ENCODE results near the gene MYO5A.
A peak's percentile ranks its signal among the peaks of the same experiment; 100 is the strongest.

MYO5A gene

GRCh38 chr15:52394118-52394517 is 134.6 kb downstream of the MYO5A start:
- Histone ChIP-seq H3K27ac (ENCODE audit: low read depth, low read length) (no peak overlapping the region), H4K8ac (ENCODE audit: low read depth, low read length) (no peak overlapping the region), H3K9ac (ENCODE audit: low read length) (no peak overlapping the region), H3K4me3 (ENCODE audit: low read length) (no peak overlapping the region), H3K23ac (ENCODE audit: low read length) (no peak overlapping the region), H3K4me1 (ENCODE audit: control insufficient read depth, low read depth, low read length) (peaks cover 9% of the 10 kb centered on the region), H3K4me2 (ENCODE audit: low read length) (no peak overlapping the region), H2BK120ac (ENCODE audit: low read depth, low read length) (no peak overlapping the region), H3K36me3 (ENCODE audit: control insufficient read depth, insufficient read depth, low read length) (no peaks in the 10 kb centered on the region), H3K79me1 (ENCODE audit: low read length) (no peaks in the 10 kb centered on the region), H3K79me2 (ENCODE audit: control insufficient read depth, insufficient read depth, low read length) (no peaks in the 10 kb centered on the region), H2BK15ac (replicated peaks; ENCODE audit: low read depth) (no peak overlapping the region), H2BK5ac (ENCODE audit: low read length) (no peak overlapping the region), H2AK5ac (ENCODE audit: low read length) (no peak overlapping the region), H3K27me3 (ENCODE audit: insufficient read depth, low read length, poor library complexity) (no peaks in the 10 kb centered on the region), H3K18ac (ENCODE audit: low read length) (no peak overlapping the region), H3K56ac (ENCODE audit: low read length) (no peak overlapping the region), H3K4ac (ENCODE audit: low read depth, low read length) (no peak overlapping the region), H4K5ac (ENCODE audit: low read length) (no peak overlapping the region)
- peak; percentile 68 for DNase-seq
- no CpG with 5 or more reads among the region's 3 CpGs for WGBS (ENCODE audit: extremely low coverage, insufficient coverage, low lambda C conversion rate)

GRCh38 chr15:52392008-52392687 is 136.5 kb downstream of the MYO5A start:
- Histone ChIP-seq H2BK5ac (ENCODE audit: low read length) (no peak overlapping the region), H3K18ac (ENCODE audit: low read length) (no peak overlapping the region), H3K23ac (ENCODE audit: low read length) (no peak overlapping the region), H4K8ac (ENCODE audit: low read depth, low read length) (no peak overlapping the region), H2BK120ac (ENCODE audit: low read depth, low read length) (no peak overlapping the region), H3K4me1 (ENCODE audit: control insufficient read depth, low read depth, low read length) (peaks cover 9% of the 10 kb centered on the region), H3K56ac (ENCODE audit: low read length) (no peak overlapping the region), H2BK15ac (replicated peaks; ENCODE audit: low read depth) (no peak overlapping the region), H3K27me3 (ENCODE audit: insufficient read depth, low read length, poor library complexity) (no peaks in the 10 kb centered on the region), H2AK5ac (ENCODE audit: low read length) (no peak overlapping the region), H3K9ac (ENCODE audit: low read length) (no peak overlapping the region), H3K36me3 (ENCODE audit: control insufficient read depth, insufficient read depth, low read length) (no peaks in the 10 kb centered on the region), H3K27ac (ENCODE audit: low read depth, low read length) (no peak overlapping the region), H3K4ac (ENCODE audit: low read depth, low read length) (no peak overlapping the region), H3K4me3 (ENCODE audit: low read length) (no peak overlapping the region), H3K79me1 (ENCODE audit: low read length) (no peaks in the 10 kb centered on the region), H3K79me2 (ENCODE audit: control insufficient read depth, insufficient read depth, low read length) (no peaks in the 10 kb centered on the region), H3K4me2 (ENCODE audit: low read length) (no peak overlapping the region), H4K5ac (ENCODE audit: low read length) (no peak overlapping the region)
- WGBS (ENCODE audit: extremely low coverage, insufficient coverage, low lambda C conversion rate) = no CpG with 5 or more reads among the region's 6 CpGs
- DNase-seq = peak; percentile 95

- no CpG with 5 or more reads among the region's 4 CpGs for WGBS (ENCODE audit: extremely low coverage, insufficient coverage, low lambda C conversion rate)
- no peaks in the 10 kb centered on the region for H3K27me3 ChIP-seq (ENCODE audit: insufficient read depth, low read length, poor library complexity)
- H3K36me3 ChIP-seq (ENCODE audit: control insufficient read depth, insufficient read depth, low read length) = no peaks in the 10 kb centered on the region
- H2BK120ac ChIP-seq (ENCODE audit: low read depth, low read length) = no peak overlapping the region
- no peak overlapping the region for H3K9ac ChIP-seq (ENCODE audit: low read length)
- H3K4ac ChIP-seq (ENCODE audit: low read depth, low read length) = no peak overlapping the region
- H4K5ac ChIP-seq (ENCODE audit: low read length) = no peak overlapping the region
- peaks cover 9% of the 10 kb centered on the region for H3K4me1 ChIP-seq (ENCODE audit: control insufficient read depth, low read depth, low read length)
- no peak overlapping the region for H3K27ac ChIP-seq (ENCODE audit: low read depth, low read length)
- H3K23ac ChIP-seq (ENCODE audit: low read length) = no peak overlapping the region
- H3K79me2 ChIP-seq (ENCODE audit: control insufficient read depth, insufficient read depth, low read length) = no peaks in the 10 kb centered on the region
- no peak overlapping the region for H3K18ac ChIP-seq (ENCODE audit: low read length)
- no peak overlapping the region for H2BK15ac ChIP-seq (replicated peaks; ENCODE audit: low read depth)
- DNase-seq = no peak
- no peak overlapping the region for H3K56ac ChIP-seq (ENCODE audit: low read length)
- H2AK5ac ChIP-seq (ENCODE audit: low read length) = no peak overlapping the region
- H3K4me3 ChIP-seq (ENCODE audit: low read length) = no peak overlapping the region
- H3K79me1 ChIP-seq (ENCODE audit: low read length) = no peaks in the 10 kb centered on the region
- no peak overlapping the region for H2BK5ac ChIP-seq (ENCODE audit: low read length)
- H4K8ac ChIP-seq (ENCODE audit: low read depth, low read length) = no peak overlapping the region
- no peak overlapping the region for H3K4me2 ChIP-seq (ENCODE audit: low read length)
Observed at GRCh38 chr15:52391069-52391468, 137.6 kb downstream of the MYO5A start.

- no peaks in the 10 kb centered on the region for H3K79me1 ChIP-seq (ENCODE audit: low read length)
- no peak overlapping the region for H2AK5ac ChIP-seq (ENCODE audit: low read length)
- H3K79me2 ChIP-seq (ENCODE audit: control insufficient read depth, insufficient read depth, low read length) = no peaks in the 10 kb centered on the region
- no peak overlapping the region for H4K8ac ChIP-seq (ENCODE audit: low read depth, low read length)
- H2BK5ac ChIP-seq (ENCODE audit: low read length) = no peak overlapping the region
- H3K27me3 ChIP-seq (ENCODE audit: insufficient read depth, low read length, poor library complexity) = no peaks in the 10 kb centered on the region
- no peak overlapping the region for H4K5ac ChIP-seq (ENCODE audit: low read length)
- no peak overlapping the region for H2BK120ac ChIP-seq (ENCODE audit: low read depth, low read length)
- H3K4me2 ChIP-seq (ENCODE audit: low read length) = no peak overlapping the region
- H3K27ac ChIP-seq (ENCODE audit: low read depth, low read length) = no peak overlapping the region
- H3K18ac ChIP-seq (ENCODE audit: low read length) = no peak overlapping the region
- H3K56ac ChIP-seq (ENCODE audit: low read length) = no peak overlapping the region
- H2BK15ac ChIP-seq (replicated peaks; ENCODE audit: low read depth) = no peak overlapping the region
- H3K4me3 ChIP-seq (ENCODE audit: low read length) = no peak overlapping the region
- no peaks in the 10 kb centered on the region for H3K36me3 ChIP-seq (ENCODE audit: control insufficient read depth, insufficient read depth, low read length)
- no peak overlapping the region for H3K23ac ChIP-seq (ENCODE audit: low read length)
- no peak overlapping the region for H3K4ac ChIP-seq (ENCODE audit: low read depth, low read length)
- no peaks in the 10 kb centered on the region for H3K4me1 ChIP-seq (ENCODE audit: control insufficient read depth, low read depth, low read length)
- no peak for DNase-seq
- no peak overlapping the region for H3K9ac ChIP-seq (ENCODE audit: low read length)
Observed at GRCh38 chr15:52385670-52386069, 143.0 kb downstream of the MYO5A start.

GRCh38 chr15:52383100-52383588 is 145.5 kb downstream of the MYO5A start:
- H4K8ac ChIP-seq (ENCODE audit: low read depth, low read length) = no peak overlapping the region
- H2BK120ac ChIP-seq (ENCODE audit: low read depth, low read length) = no peak overlapping the region
- H2AK5ac ChIP-seq (ENCODE audit: low read length) = no peak overlapping the region
- no peak overlapping the region for H2BK15ac ChIP-seq (replicated peaks; ENCODE audit: low read depth)
- no peak overlapping the region for H3K23ac ChIP-seq (ENCODE audit: low read length)
- H4K5ac ChIP-seq (ENCODE audit: low read length) = no peak overlapping the region
- no peaks in the 10 kb centered on the region for H3K27me3 ChIP-seq (ENCODE audit: insufficient read depth, low read length, poor library complexity)
- H3K4me2 ChIP-seq (ENCODE audit: low read length) = no peak overlapping the region
- no peak overlapping the region for H3K9ac ChIP-seq (ENCODE audit: low read length)
- H3K18ac ChIP-seq (ENCODE audit: low read length) = no peak overlapping the region
- WGBS (ENCODE audit: extremely low coverage, insufficient coverage, low lambda C conversion rate) = no CpG with 5 or more reads among the region's 2 CpGs
- H3K27ac ChIP-seq (ENCODE audit: low read depth, low read length) = no peak overlapping the region
- H3K36me3 ChIP-seq (ENCODE audit: control insufficient read depth, insufficient read depth, low read length) = no peaks in the 10 kb centered on the region
- H3K4ac ChIP-seq (ENCODE audit: low read depth, low read length) = no peak overlapping the region
- H3K79me1 ChIP-seq (ENCODE audit: low read length) = no peaks in the 10 kb centered on the region
- H3K56ac ChIP-seq (ENCODE audit: low read length) = no peak overlapping the region
- DNase-seq = no peak
- H3K4me3 ChIP-seq (ENCODE audit: low read length) = no peak overlapping the region
- no peak overlapping the region for H2BK5ac ChIP-seq (ENCODE audit: low read length)
- no peaks in the 10 kb centered on the region for H3K79me2 ChIP-seq (ENCODE audit: control insufficient read depth, insufficient read depth, low read length)
- no peaks in the 10 kb centered on the region for H3K4me1 ChIP-seq (ENCODE audit: control insufficient read depth, low read depth, low read length)

GRCh38 chr15:52382647-52383046 is 146.0 kb downstream of the MYO5A start:
- no CpG with 5 or more reads among the region's 1 CpG for WGBS (ENCODE audit: extremely low coverage, insufficient coverage, low lambda C conversion rate)
- Histone ChIP-seq H4K8ac (ENCODE audit: low read depth, low read length) (no peak overlapping the region), H4K5ac (ENCODE audit: low read length) (no peak overlapping the region), H3K4ac (ENCODE audit: low read depth, low read length) (no peak overlapping the region), H3K23ac (ENCODE audit: low read length) (no peak overlapping the region), H3K27me3 (ENCODE audit: insufficient read depth, low read length, poor library complexity) (no peaks in the 10 kb centered on the region), H2BK5ac (ENCODE audit: low read length) (no peak overlapping the region), H3K18ac (ENCODE audit: low read length) (no peak overlapping the region), H2AK5ac (ENCODE audit: low read length) (no peak overlapping the region), H3K27ac (ENCODE audit: low read depth, low read length) (no peak overlapping the region), H3K9ac (ENCODE audit: low read length) (no peak overlapping the region), H3K56ac (ENCODE audit: low read length) (no peak overlapping the region), H3K79me1 (ENCODE audit: low read length) (no peaks in the 10 kb centered on the region), H3K36me3 (ENCODE audit: control insufficient read depth, insufficient read depth, low read length) (no peaks in the 10 kb centered on the region), H3K79me2 (ENCODE audit: control insufficient read depth, insufficient read depth, low read length) (no peaks in the 10 kb centered on the region), H2BK120ac (ENCODE audit: low read depth, low read length) (no peak overlapping the region), H3K4me2 (ENCODE audit: low read length) (no peak overlapping the region), H2BK15ac (replicated peaks; ENCODE audit: low read depth) (no peak overlapping the region), H3K4me1 (ENCODE audit: control insufficient read depth, low read depth, low read length) (no peaks in the 10 kb centered on the region), H3K4me3 (ENCODE audit: low read length) (no peak overlapping the region)
- no peak for DNase-seq

Data from mesendoderm (in vitro differentiated cells).